Measurements from ENCODE around the gene WT1.

WT1 gene

GRCh38 chr11:32438866-32439489, 3.6 kb upstream of the WT1 start:
- no peak for DNase-seq (ENCODE audit: low read depth in 2 of 2, low spot score in 1 of 2)

GRCh38 chr11:32438346-32438865, 3.1 kb upstream of the WT1 start:
- no peak for DNase-seq (ENCODE audit: low read depth in 2 of 2, low spot score in 1 of 2)

GRCh38 chr11:32437495-32438345, 2.4 kb upstream of the WT1 start:
- no peak for DNase-seq (ENCODE audit: low read depth in 2 of 2, low spot score in 1 of 2)

GRCh38 chr11:32436751-32437494, 1.6 kb upstream of the WT1 start:
- DNase-seq (ENCODE audit: low read depth in 2 of 2, low spot score in 1 of 2) = no peak

GRCh38 chr11:32435942-32436750, 807 bp upstream of the WT1 start:
- no peak for DNase-seq (ENCODE audit: low read depth in 2 of 2, low spot score in 1 of 2)

- no peak for DNase-seq (ENCODE audit: low read depth in 2 of 2, low spot score in 1 of 2)
These were observed 223 bp downstream of the WT1 start for GRCh38 chr11:32435152-32435480.

GRCh38 chr11:32434356-32435151, 785 bp downstream of the WT1 start:
- DNase-seq (ENCODE audit: low read depth in 2 of 2, low spot score in 1 of 2) = no peak

- DNase-seq (ENCODE audit: low read depth in 2 of 2, low spot score in 1 of 2) = no peak
These were observed 1.4 kb downstream of the WT1 start for GRCh38 chr11:32433914-32434355.

DNA sequence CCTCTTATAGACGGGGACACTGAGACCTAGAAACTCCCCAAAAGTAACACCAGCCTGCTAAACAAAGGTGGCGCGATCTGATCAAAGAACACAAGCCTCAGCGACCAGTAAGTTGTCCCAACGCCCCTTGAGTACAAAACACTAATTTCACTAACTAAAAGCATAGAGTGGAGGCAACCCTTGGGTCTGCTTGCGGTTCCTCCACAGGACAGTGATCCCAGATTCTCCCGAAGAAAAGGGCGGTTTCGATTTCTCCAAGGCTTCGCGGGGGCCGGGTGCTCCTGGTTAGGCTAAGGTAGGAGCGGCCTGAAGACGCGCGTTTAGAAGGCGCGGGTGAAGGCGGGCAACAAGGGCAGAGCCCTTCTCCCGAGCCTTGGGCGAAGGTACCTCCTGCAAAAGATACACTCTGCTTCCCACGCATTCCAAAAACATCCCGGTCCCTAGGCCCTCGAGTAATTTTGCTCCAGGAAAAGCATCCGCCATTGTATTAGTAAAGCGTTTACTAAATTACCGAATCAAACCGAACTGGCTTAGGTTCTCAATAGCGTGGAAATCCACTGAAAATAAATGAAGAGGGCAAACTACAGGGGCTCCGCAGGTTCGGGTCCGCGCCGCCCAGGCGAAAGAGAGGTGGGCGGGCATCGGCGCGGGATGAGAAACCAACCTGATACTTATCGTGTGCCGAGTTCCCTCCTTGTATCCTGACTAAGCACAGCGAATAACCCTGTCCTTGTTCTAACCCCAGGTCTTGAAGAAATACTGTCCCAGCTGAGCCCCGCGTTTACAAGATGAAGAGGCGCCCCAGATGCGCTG, 2.0 kb downstream of the WT1 start:
- DNase-seq (ENCODE audit: low read depth in 2 of 2, low spot score in 1 of 2) = no peak

DNA sequence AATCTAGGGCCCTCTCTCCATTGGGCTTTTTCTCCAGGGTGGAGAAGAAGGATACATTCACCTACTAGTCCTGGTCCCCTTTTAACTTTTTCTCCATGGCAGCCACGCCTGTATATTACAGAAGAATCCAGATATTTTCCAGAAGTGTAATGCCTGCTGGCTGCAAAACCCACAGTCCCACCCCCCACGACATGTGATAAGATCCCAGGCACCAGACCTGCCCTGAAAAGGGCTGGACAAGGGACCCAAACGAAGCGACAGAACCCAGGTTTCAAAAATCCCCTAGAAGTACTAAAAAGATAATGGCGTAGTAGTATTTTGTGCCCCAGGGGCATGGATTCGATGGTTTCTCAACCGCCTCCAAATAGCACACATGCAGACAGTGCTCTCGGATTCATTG, 2.8 kb downstream of the WT1 start:
- DNase-seq (ENCODE audit: low read depth in 2 of 2, low spot score in 1 of 2) = no peak

DNA sequence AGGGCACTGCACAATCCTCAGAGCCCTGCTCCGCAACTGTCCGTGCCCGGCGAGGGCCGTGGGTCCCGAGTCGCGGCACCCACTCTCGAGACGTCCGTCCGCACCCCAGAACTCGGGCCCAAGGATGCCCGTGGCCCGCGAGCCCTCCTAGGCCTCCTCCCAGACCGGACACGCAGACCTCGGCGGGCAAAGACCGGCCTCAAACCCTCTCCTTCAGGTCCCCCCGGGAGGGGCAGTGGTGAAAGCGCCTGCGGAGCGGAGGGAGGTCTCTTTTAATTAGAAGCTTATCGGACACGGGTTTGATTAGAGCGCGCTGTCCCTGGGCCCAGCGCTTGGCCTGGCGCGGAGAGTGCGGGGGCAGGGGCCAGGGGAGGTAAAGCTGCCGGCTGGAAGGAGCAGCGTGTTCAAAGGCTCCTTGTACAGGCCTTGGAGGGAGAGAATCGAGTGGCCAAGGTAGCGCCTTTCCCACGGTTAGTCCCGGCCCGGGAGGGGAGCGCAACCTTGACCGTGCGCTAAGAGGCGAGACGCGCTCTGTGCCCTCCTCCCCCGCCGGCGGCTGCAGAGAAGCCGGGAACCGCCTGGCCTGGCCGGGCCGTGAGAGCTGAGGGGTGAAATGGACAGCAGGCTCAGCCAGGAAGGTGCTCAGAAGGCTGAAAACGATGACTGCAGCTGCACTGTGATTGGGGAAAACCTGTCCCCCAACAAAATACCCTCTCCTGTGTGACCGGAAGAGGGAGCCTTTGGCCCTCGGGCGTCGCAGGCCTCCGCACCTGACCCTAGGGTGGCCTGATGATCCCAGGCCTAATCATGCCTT, 4.6 kb downstream of the WT1 start:
- no peak for DNase-seq (ENCODE audit: low read depth in 2 of 2, low spot score in 1 of 2)

- DNase-seq (ENCODE audit: low read depth in 2 of 2, low spot score in 1 of 2) = no peak
These were observed 5.9 kb downstream of the WT1 start for GRCh38 chr11:32429477-32429876.

GRCh38 chr11:32428665-32429303, 6.6 kb downstream of the WT1 start:
- no peak for DNase-seq (ENCODE audit: low read depth in 2 of 2, low spot score in 1 of 2)

DNA sequence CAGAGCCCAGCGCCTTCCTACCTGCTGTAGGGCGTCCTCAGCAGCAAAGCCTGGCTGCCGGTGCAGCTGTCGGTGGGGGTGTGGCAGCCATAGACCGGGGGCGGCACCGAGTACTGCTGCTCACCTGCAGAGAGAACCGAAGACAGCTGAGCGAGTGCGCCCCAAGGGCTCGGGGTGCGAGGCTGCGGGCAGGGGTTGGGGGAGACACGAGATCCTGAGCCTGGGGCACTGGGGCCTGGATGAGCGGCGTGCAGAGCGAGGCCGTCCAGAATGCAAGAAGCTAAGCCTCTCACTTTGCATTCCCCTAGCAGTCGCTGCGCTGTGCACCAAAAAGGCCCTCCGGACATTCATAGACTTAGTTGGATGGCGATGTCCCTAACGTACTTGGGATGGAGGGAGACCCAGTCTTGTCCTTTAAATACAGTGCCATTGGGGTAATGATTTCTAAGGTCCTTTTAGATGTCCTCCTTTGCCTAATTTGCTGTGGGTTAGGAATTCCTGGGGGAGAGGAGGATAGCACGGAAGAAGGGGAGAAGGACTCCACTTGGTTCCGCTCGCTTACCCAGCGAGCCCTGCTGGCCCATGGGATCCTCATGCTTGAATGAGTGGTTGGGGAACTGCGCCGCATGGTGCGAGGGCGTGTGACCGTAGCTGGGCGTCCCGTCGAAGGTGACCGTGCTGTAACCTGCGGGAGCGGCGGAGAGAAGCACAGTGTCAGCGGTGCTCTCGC, 7.2 kb downstream of the WT1 start:
- no peak for DNase-seq (ENCODE audit: low read depth in 2 of 2, low spot score in 1 of 2)

GRCh38 chr11:32427616-32427934, 7.8 kb downstream of the WT1 start:
- DNase-seq (ENCODE audit: low read depth in 2 of 2, low spot score in 1 of 2) = no peak

DNA sequence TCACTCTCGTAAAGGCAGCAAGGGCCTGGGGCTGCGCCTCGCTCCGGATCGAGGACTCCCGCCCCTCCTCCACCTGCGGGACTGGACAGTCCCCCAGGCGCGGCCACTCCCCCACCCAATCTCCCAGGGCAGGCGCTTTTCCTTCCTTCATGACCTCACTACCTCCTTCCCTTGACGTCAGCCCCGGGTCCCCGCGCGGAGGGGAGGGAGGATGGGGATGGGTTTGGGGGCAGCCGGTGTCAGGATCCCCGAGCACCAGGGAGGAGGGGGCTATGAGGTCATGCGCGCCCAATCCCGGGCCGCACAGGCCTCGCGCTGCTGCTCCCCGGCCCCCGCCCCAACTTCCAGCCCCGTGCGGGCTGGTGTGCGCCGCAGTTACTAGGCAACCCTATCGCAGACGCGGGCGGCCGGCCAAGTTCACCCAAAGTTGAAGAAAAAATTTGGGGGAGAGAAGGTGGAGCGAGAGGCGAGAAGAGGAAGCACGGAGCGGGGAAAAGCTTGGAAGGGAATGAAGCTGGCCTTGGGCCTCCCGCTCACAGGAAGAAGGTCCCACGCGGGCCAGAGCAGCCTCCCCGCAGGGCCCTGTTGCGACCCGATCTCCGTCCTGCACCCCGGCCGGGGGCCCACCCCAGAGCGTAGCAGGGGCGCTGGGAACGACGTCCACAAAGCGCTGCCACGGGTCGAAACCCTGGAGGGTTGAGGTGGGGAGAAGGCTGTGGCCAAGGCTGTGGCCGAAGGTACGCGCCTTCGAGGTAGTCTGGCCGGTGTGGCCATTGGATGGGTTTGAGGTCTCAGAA, 8.3 kb downstream of the WT1 start:
- DNase-seq (ENCODE audit: low read depth in 2 of 2, low spot score in 1 of 2) = no peak

DNA sequence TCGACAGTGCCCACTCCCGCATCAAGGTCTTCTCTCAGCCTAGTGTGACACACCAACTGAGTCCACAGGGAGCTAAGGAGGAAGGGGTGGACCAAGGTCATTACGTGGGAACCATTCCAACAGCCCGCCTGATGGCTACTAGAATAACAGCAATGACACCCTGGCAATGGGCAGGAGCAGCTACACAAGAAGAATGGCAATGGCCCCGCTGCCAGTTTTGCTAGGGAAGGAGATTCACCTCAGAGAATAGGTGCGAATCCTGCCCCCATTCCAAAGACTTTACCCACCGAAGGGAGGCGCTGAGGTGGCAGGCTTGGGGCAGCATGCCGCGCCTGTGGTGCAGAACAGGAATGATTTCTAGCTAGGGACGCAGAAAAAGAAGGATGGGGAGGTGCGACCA, 9.1 kb downstream of the WT1 start:
- DNase-seq (ENCODE audit: low read depth in 2 of 2, low spot score in 1 of 2) = no peak

Data from stimulated activated CD8-positive, alpha-beta memory T cell treated with anti-CD3 and anti-CD28 coated beads, Interleukin-4, amount 100 ng/mL, for 4 hours (primary cell).